Stimulated activated naive CD4-positive, alpha-beta T cell (primary cell): ENCODE results near the gene ZMYM2.
A peak's percentile ranks its signal among the peaks of the same experiment; 100 is the strongest.
"Not testable (repeated sequence)": the region's sequence is repeated elsewhere in the genome, so short reads cannot be mapped to it uniquely, and the experiment has no call there.

Experiments used
- DNase-seq, 6 experiments: peaks; one replicate each; lab custom pipeline; 2025; lab: John Stamatoyannopoulos, UW

ZMYM2 gene

DNA sequence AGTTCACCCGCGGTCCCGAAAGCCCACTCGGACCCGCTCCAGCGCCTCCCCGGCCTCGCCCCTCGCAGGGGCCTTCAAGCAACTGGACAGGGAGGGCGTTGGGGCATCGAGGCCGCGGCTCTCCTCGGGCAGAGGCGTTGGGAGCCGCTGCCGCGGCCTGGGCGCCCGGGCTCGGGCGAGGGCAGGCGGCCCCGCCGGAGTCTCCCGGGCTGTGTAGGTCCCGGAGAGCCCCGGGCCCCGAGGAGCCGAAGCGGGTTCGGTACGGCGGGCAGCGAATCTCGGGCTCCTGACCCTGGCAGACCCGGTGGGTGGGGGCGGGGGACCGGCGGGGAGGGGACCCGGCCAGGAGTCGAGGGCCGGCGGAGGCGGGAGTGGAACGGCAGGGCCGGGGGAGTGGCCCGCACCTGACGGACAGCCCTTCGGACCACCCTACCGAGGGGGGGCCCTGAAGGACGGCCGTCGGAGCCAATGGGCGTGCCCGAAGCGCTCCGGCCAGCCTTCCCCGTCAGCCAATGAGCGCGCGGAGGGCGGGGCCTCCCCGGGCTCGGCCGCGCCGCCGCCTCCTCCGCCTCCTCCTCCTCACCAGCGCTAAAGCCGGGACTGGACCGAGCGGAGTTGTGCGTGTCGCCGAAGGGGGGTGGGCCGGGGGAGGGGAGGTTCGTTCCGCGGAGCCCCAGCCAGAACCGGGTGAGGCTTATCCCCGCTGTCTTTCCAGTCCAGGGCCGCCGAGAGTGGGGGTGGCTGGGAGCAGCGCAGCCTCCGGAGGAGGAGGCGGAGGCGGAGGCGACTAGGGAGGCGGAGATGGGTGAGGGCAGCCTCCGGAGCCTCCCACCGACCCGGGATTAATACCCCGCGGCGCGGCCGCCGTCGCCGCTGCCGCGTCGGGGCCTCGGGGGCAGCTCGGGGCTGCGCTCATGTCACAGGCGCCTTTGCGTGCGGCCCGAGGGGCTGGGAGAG is at the start of gene ZMYM2:
Gene ZMYM2, plus strand, starts transcription at position 573 of the 957 bp plus-strand sequence. CDS start 34,346 bp downstream, outside the sequence.
- DNase-seq: peak; percentile 87 to 96 (median 94)

GRCh38 chr13:19910336-19911072 is 48.0 kb upstream of the ZMYM2 start:
- DNase-seq: no peak

GRCh38 chr13:19927117-19927748 is 31.3 kb upstream of the ZMYM2 start:
- DNase-seq: peak in 2 of 6 experiments; percentile 12 to 14

- DNase-seq: no peak
These were observed 18.4 kb upstream of the ZMYM2 start for GRCh38 chr13:19940106-19940505.

- DNase-seq: no peak
These were observed 8.2 kb upstream of the ZMYM2 start for GRCh38 chr13:19950374-19950773.

DNA sequence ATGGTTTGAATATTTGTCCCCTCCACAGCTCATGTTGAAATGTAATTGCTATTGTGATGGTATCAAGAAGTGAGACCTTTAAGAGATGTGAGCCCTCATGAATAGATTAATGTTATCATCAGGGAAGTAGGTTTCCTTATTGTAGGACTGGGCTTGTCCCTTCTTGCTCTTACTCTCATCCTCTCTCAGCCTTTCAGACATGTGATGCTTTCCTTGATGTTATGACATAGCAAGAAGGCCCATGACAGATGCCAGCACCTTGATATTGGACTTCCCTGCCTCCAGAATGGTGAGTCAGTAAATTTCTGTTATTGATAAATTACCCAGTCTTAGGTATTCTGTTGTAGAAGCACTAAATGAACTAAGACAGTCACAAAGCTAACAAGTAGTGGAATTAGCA is 5.7 kb upstream of the ZMYM2 start:
- no peak for DNase-seq

GRCh38 chr13:19955873-19956559 is 2.5 kb upstream of the ZMYM2 start:
- DNase-seq: no peak

GRCh38 chr13:19957320-19958154 is 990 bp upstream of the ZMYM2 start:
- DNase-seq: peak; percentile 79 to 93 (median 84)

DNA sequence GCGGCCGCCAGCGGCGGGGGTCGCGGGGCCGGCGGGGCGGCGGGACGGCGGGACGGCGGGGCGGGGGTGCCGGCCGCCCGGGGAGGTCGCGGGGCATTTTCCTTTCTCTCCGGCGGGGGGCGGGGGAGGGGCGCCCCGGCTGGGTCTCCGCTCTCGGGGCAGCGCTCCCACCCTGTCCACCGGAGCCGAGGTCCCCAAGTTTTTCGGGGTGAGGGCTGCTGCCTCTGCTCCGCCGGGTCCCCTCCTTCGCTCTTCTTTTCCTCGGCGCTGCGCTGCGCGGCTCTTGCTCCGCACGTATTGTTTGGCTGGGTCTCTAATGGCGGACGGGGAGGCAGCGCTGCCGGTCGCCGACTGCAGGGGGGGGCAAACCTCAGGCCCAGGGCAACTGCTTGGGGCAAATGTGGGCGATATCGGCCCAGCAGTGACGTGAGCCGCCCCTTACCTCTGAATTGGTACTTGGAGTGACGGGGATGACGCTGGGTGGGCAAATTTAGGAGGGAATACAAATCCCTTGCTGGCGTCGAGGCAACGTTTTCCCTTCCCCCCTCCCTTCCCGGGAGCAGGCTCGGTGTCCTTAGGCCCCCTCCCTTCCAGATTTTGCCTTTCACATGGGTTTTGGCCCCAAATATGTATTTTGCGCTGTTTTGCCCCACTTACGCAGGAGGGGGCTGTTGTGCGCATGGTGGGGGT is 759 bp downstream of the ZMYM2 start:
- DNase-seq: peak; percentile 23 to 72 (median 67)

GRCh38 chr13:19959831-19960652 is 1.5 kb downstream of the ZMYM2 start:
- DNase-seq: peak; percentile 66 to 87 (median 82)

DNA sequence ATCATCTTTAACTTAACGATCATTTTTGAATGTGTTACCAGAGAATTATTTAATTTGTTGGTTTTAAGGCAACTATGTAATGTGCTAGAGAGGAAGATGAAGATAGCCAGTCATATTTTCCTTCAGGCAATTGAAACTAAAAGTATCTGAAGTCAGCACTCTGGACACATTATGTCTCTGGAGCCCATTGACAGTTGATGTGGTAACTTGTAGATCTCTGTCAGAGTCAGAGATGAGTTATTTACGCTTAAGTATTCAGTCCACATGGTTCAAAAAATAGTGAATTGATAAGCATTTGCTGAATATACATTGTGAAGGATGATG is 2.1 kb downstream of the ZMYM2 start:
- DNase-seq: no peak

- no peak for DNase-seq
These were observed 3.0 kb downstream of the ZMYM2 start for GRCh38 chr13:19961489-19961888.

- no peak for DNase-seq
These were observed 3.4 kb downstream of the ZMYM2 start for GRCh38 chr13:19961924-19962323.

GRCh38 chr13:19962894-19963293 is 4.4 kb downstream of the ZMYM2 start:
- no peak for DNase-seq

DNA sequence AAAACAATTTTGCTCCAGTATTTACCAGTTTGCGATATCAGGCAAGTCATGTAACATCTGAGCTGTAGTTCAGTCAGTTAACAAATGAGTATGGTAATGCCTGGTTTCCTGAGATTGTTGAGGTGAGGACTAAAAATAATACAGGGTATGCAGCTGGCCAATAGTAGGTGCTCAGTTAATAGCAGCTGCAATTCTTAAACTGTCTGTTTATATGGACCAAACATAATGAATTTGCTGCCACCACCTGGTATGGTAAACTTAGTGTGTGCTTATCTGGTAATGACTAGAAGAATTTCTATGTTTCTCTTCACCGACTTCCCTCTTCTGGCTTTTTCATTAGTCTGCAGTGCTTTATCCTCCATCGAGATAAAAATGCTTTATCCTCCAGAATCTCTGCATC is 9.1 kb downstream of the ZMYM2 start:
- DNase-seq: no peak

- not testable (repeated sequence) for DNase-seq
These were observed 16.0 kb downstream of the ZMYM2 start for GRCh38 chr13:19974498-19975009.

DNA sequence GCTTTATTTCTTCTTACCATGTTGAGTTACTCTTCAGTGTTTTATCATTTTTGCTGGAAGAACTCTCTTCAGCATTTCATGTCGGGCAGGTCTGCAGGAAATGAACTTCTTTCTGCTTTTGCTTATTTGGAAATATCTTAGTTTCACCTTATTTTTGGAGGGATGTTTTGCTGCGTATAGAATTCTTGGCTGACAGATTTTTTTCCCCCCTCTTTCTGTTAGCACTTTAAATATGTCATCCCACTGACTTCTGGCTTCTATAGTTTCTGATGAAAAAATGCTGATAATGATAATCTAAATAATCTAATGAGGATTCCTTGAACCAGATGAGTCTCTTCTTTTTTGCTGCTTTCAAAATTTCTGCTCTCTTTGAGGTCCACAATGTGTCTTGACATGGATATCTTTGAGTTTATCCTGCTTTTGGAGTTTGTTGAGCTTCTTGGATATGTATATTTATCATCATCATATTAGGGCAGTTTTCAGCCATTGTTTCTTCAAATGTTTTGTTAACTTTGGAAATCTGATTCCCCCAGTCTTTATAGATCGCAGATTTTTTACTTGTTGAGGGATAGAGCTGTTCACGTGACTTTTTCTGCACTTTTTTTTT is 20.4 kb downstream of the ZMYM2 start:
- DNase-seq: no peak

GRCh38 chr13:19981685-19982238 is 23.2 kb downstream of the ZMYM2 start:
- DNase-seq: no peak
